H1 (cell line): ENCODE data around the gene EOLA1. TPM values are rescaled to one million over a fixed set of nuclear protein-coding genes. Genes with fewer than 3 reads are reported as not detected.

Experiments
- polyA plus RNA-seq, 7 experiments: library from polyadenylated mRNA; depleted of rRNA in 3 of 7; stranded (reverse) in 5 of 7; unstranded in 2 of 7; fragments of >200 nt in 5 of 7; fragments of 200-250 nt in 2 of 7; gene quantifications; 1 replicate in 5 of 7; 2 replicates in 1 of 7; 4 replicates in 1 of 7; pipeline versions ENCODE4 v1.2.1 to v1.2.3, GENCODE V29; 2011 to 2013; ENCODE audit warnings: missing spikeins in 2 of 7, mixed read lengths in 2 of 7
- total RNA-seq: library from RNA; stranded (reverse); fragmentation: NEBNext Ultra II Directional; extraction: Animal tissue kit (Norgen Biotek cat#: 25700); gene quantifications from 2 replicates; pipeline ENCODE4 v1.2.1, GENCODE V29; 2021
- TF ChIP-seq, protein P1 (sequence below), 3 experiments: IDR thresholded peaks; 1 replicate in 2 of 3; 2 replicates in 1 of 3; pipeline versions ENCODE4 v1.5.1 to v1.6.1; 2011; ENCODE audit warnings: low read length in 3 of 3, mild to moderate bottlenecking in 3 of 3, inconsistent platforms in 2 of 3, low read depth in 1 of 3, moderate library complexity in 1 of 3; ENCODE audit not compliant: insufficient read depth in 1 of 3; ENCODE audit errors: control extremely low read depth in 1 of 3

EOLA1 gene
- total and polyA plus RNA-seq, 2 of the 8 experiments (the other 6 are each of a cell fraction or from before 2014, with no cell fraction given), result 5.4 to 7.6 TPM

DNA sequence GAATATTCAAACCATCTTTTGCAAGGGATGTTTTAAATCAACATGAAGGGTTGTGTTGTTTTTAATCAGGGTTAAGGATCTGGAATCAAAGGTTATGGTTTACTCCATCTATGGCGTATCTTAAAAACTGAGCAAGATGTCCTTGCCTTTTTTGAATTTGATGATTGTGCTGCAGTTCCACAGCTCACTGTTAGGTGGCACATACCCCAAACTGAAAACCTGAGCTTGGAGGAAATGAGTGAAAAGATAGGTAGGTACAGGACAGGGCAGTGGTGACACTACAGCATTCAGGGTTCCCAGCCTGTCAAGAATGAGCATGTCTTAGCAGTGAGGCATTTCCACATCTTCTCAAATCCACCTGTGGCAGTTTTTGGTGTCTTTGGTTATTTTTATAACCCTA, 13.1 kb upstream of the EOLA1 start (continued):
- TF ChIP-seq, protein P1, sequence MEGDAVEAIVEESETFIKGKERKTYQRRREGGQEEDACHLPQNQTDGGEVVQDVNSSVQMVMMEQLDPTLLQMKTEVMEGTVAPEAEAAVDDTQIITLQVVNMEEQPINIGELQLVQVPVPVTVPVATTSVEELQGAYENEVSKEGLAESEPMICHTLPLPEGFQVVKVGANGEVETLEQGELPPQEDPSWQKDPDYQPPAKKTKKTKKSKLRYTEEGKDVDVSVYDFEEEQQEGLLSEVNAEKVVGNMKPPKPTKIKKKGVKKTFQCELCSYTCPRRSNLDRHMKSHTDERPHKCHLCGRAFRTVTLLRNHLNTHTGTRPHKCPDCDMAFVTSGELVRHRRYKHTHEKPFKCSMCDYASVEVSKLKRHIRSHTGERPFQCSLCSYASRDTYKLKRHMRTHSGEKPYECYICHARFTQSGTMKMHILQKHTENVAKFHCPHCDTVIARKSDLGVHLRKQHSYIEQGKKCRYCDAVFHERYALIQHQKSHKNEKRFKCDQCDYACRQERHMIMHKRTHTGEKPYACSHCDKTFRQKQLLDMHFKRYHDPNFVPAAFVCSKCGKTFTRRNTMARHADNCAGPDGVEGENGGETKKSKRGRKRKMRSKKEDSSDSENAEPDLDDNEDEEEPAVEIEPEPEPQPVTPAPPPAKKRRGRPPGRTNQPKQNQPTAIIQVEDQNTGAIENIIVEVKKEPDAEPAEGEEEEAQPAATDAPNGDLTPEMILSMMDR (IDR thresholded peaks at IDR 0.05; ENCODE audit: control extremely low read depth in 1 of 3, insufficient read depth in 1 of 3, low read depth in 1 of 3, low read length in 3 of 3), result peak in 2 of 3 experiments; percentile 26 to 45; a peak in 2 of 4 replicates
